ENCODE data around the gene CHAF1A.

Gene CHAF1A

GRCh38 chr19:4386041-4386782 is 16.2 kb upstream of the CHAF1A start:
- Histone ChIP-seq H3K79me2 (ENCODE audit: control insufficient read depth, low read length) (peaks cover 71% of the 10 kb centered on the region), H3F3A (ENCODE audit: control insufficient read depth, insufficient read depth) (no peaks in the 10 kb centered on the region), H3K4me3 (ENCODE audit: low read length) (no peak overlapping the region), H4K20me1 (ENCODE audit: control insufficient read depth, insufficient read depth, low read depth, low read length) (peaks cover 14% of the 10 kb centered on the region), H3K4me2 (ENCODE audit: low read length) (no peak overlapping the region), H3K36me3 (ENCODE audit: control insufficient read depth, low read length) (peaks cover 17% of the 10 kb centered on the region), H3K9me2 (replicated peaks; ENCODE audit: control insufficient read depth, low read length) (no peaks in the 10 kb centered on the region), H3K9me3 (ENCODE audit: control insufficient read depth, insufficient read depth, low read length) (no peaks in the 10 kb centered on the region), H3K27ac (ENCODE audit: low read depth, low read length) (no peak overlapping the region), H3K27me3 (ENCODE audit: control insufficient read depth, low read length) (no peaks in the 10 kb centered on the region), H3K4me1 (ENCODE audit: control insufficient read depth, low read length) (peaks cover 12% of the 10 kb centered on the region)
- TF ChIP-seq EZH2phosphoT487 (IDR thresholded peaks at IDR 0.05; ENCODE audit: borderline replicate concordance, low read length), result no peak
- no peak for TF ChIP-seq CTCF (IDR thresholded peaks at IDR 0.05; ENCODE audit: low read depth, low read length, poor library complexity, severe bottlenecking)

DNA sequence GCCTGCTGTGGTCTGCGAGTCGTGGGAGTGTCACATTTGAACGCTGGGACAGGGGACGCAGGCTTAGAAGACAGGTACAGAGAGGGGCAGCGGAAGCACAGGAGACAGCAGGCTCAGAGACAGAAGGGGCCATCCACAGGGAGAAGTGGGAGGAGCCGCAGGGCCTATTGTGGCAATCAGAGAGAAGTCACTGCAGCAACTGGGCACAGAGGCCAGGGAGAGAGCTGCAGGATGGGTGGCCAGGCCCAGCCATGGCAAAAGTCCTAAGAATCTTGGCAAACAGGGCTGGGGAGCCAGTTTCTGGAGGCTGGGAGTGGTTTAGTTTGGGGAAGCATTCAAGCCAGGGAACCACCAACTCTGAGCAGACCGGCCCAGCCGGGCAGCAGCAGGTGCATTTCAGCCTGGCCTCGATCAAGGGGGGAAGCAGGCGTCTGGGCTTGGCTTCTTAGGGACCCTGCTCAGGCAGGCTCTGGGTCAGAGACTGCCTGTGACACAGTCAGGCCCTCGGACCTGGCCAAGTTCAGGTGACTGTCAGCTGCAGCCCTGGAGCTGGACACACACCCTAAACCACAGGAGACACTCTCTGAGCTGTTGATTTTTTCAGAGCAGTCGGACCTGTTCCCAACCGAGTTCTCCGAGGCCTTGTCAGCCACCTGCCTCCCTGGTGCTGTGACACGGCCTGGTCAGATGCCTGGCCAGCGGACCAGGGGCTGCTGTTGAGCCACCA is 13.9 kb upstream of the CHAF1A start:
- Histone ChIP-seq H3K4me2 (ENCODE audit: low read length) (no peak overlapping the region), H3K4me3 (ENCODE audit: low read length) (no peak overlapping the region), H3K27ac (ENCODE audit: low read depth, low read length) (no peak overlapping the region), H3K4me1 (ENCODE audit: control insufficient read depth, low read length) (no peaks in the 10 kb centered on the region), H3K36me3 (ENCODE audit: control insufficient read depth, low read length) (peaks cover 23% of the 10 kb centered on the region), H3F3A (ENCODE audit: control insufficient read depth, insufficient read depth) (no peaks in the 10 kb centered on the region), H4K20me1 (ENCODE audit: control insufficient read depth, insufficient read depth, low read depth, low read length) (peaks cover 14% of the 10 kb centered on the region), H3K9me2 (replicated peaks; ENCODE audit: control insufficient read depth, low read length) (no peaks in the 10 kb centered on the region), H3K27me3 (ENCODE audit: control insufficient read depth, low read length) (no peaks in the 10 kb centered on the region), H3K9me3 (ENCODE audit: control insufficient read depth, insufficient read depth, low read length) (no peaks in the 10 kb centered on the region), H3K79me2 (ENCODE audit: control insufficient read depth, low read length) (peaks cover 82% of the 10 kb centered on the region)
- TF ChIP-seq EZH2phosphoT487 (IDR thresholded peaks at IDR 0.05; ENCODE audit: borderline replicate concordance, low read length) (no peak), CTCF (IDR thresholded peaks at IDR 0.05; ENCODE audit: low read depth, low read length, poor library complexity, severe bottlenecking) (no peak)

DNA sequence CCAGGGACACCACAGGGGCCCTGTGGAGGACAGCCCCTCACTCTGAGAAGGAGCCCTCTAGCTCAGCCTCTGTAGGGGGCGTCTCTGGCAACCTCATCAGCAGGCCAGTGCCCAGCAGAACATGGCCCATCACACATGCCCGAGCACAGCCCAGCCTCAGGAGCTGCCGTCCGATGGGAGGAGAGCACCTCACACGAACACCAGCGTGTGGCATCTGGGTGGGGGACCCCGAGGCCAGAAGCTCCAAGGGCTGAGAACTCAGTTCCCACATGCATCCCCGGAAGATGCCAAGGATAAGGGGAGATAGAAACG is 13.4 kb upstream of the CHAF1A start:
- H3K9me3 ChIP-seq (ENCODE audit: control insufficient read depth, insufficient read depth, low read length), result no peaks in the 10 kb centered on the region
- no peak overlapping the region for H3K4me3 ChIP-seq (ENCODE audit: low read length)
- no peak overlapping the region for H3K27ac ChIP-seq (ENCODE audit: low read depth, low read length)
- peaks cover 15% of the 10 kb centered on the region for H4K20me1 ChIP-seq (ENCODE audit: control insufficient read depth, insufficient read depth, low read depth, low read length)
- H3K4me1 ChIP-seq (ENCODE audit: control insufficient read depth, low read length), result no peaks in the 10 kb centered on the region
- H3F3A ChIP-seq (ENCODE audit: control insufficient read depth, insufficient read depth), result no peaks in the 10 kb centered on the region
- H3K4me2 ChIP-seq (ENCODE audit: low read length), result no peak overlapping the region
- H3K79me2 ChIP-seq (ENCODE audit: control insufficient read depth, low read length), result peaks cover 83% of the 10 kb centered on the region
- H3K27me3 ChIP-seq (ENCODE audit: control insufficient read depth, low read length), result no peaks in the 10 kb centered on the region
- peaks cover 23% of the 10 kb centered on the region for H3K36me3 ChIP-seq (ENCODE audit: control insufficient read depth, low read length)
- TF ChIP-seq CTCF (IDR thresholded peaks at IDR 0.05; ENCODE audit: low read depth, low read length, poor library complexity, severe bottlenecking) (no peak), EZH2phosphoT487 (IDR thresholded peaks at IDR 0.05; ENCODE audit: borderline replicate concordance, low read length) (no peak)
- H3K9me2 ChIP-seq (replicated peaks; ENCODE audit: control insufficient read depth, low read length), result no peaks in the 10 kb centered on the region
